Mucosa of descending colon (tissue), 3 donors: Measurements from ENCODE around the gene SGTA. TPM values are rescaled to one million over a fixed set of nuclear protein-coding genes. Genes with fewer than 3 reads are reported as not detected.

Experiments
- ATAC-seq: fragments of 200-7000 bp; cut with Tn5 transposase; one replicate; pipeline ENCODE4 v1.9.1; 2020; ENCODE audit warnings: mild to moderate bottlenecking, moderate library complexity
- DNase-seq, 3 donors: peaks; one replicate each; pipeline ENCODE4 v3.0.0-alpha.2; 2020
- H3K36me3 ChIP-seq: fragments of 200-600 bp; one replicate; pipeline ENCODE4 v1.8.0; 2021; ENCODE audit warnings: low read depth, mild to moderate bottlenecking
- H3K4me1 ChIP-seq: fragments of 200-600 bp; one replicate; pipeline ENCODE4 v1.8.0; 2021; ENCODE audit warnings: low read depth, mild to moderate bottlenecking
- H3K4me3 ChIP-seq: fragments of 200-600 bp; one replicate; pipeline ENCODE4 v1.8.0; 2021; ENCODE audit warnings: mild to moderate bottlenecking
- H3K9me3 ChIP-seq: fragments of 200-600 bp; one replicate; pipeline ENCODE4 v1.8.0; 2021; ENCODE audit warnings: mild to moderate bottlenecking
- intact Hi-C, 2 donors: fragments of 100-400 bp; cut with DNase I in 1 of 2; cut with micrococcal nuclease in 1 of 2; formaldehyde crosslinking; loops; one replicate each; pipeline versions ENCODE4 v1.11.0 to v1.11.1; 2022; cut with DNase I, micrococcal nuclease
- total RNA-seq, 3 donors: library from RNA; stranded (reverse); fragmentation: NEBNext Ultra II Directional in 2 of 3; extraction: Animal tissue kit (Norgen Biotek cat#: 25700) in 2 of 3; gene quantifications; one replicate each; pipeline versions ENCODE4 v1.2.1 to v1.2.4, GENCODE V29; 2021 to 2023
- TF ChIP-seq, protein P1 (sequence below): fragments of 200-600 bp; IDR thresholded peaks from one replicate; pipeline ENCODE4 v1.8.0; 2022; ENCODE audit warnings: antibody characterized with exemption, mild to moderate bottlenecking
- donor health status: DM: no; HTN: no; CAD: no; lungs with moderate emphysema.
- donor health status: DM: no; HTN: no; CAD: no.
- donor health status: DM: no; HTN: yes; CAD: no.

SGTA gene
- total RNA-seq, 3 donors from 2014 or later: 37.7 to 52.7 (median 48.9) TPM

DNA sequence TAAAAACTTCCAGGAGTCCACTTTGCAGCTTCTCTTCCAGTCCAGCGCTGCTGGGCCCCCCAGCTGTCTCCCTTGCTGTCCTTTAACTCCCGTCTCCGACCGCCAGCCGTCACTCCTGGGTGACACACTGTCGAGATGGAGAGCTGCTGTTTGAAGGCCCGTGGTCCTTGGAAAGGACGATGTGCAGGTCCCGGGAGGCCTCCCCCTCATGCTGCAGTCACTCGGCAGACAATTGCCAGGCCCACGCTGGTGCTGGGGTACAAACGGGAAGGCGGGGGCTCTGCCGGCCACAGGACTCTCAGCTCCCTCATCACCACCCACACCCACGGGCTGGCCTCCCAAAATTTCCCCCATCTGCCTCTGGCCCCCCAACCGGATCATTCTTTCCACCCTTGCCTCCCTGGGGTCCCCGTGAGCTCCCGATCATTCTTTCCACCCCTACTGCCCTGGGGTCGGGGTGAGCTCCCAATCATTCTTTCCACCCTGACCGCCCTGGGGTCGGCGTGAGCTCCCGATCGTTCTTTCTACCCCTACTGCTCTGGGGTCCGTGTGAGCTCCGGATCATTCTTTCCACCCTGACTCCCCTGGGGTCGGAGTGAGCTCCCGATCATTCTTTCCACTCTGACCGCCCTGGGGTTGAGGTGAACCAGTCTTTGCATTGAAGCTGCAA, 20.5 kb upstream of the SGTA start:
- H3K36me3 ChIP-seq: no peaks in the 10 kb centered on the region
- H3K4me3 ChIP-seq: no peak overlapping the region
- DNase-seq (no peak), ATAC-seq (no peak)
- TF ChIP-seq, protein P1, sequence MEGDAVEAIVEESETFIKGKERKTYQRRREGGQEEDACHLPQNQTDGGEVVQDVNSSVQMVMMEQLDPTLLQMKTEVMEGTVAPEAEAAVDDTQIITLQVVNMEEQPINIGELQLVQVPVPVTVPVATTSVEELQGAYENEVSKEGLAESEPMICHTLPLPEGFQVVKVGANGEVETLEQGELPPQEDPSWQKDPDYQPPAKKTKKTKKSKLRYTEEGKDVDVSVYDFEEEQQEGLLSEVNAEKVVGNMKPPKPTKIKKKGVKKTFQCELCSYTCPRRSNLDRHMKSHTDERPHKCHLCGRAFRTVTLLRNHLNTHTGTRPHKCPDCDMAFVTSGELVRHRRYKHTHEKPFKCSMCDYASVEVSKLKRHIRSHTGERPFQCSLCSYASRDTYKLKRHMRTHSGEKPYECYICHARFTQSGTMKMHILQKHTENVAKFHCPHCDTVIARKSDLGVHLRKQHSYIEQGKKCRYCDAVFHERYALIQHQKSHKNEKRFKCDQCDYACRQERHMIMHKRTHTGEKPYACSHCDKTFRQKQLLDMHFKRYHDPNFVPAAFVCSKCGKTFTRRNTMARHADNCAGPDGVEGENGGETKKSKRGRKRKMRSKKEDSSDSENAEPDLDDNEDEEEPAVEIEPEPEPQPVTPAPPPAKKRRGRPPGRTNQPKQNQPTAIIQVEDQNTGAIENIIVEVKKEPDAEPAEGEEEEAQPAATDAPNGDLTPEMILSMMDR: no peak
- intact Hi-C loops: no loop called here
- no peaks in the 10 kb centered on the region for H3K4me1 ChIP-seq
- no peaks in the 10 kb centered on the region for H3K9me3 ChIP-seq

DNA sequence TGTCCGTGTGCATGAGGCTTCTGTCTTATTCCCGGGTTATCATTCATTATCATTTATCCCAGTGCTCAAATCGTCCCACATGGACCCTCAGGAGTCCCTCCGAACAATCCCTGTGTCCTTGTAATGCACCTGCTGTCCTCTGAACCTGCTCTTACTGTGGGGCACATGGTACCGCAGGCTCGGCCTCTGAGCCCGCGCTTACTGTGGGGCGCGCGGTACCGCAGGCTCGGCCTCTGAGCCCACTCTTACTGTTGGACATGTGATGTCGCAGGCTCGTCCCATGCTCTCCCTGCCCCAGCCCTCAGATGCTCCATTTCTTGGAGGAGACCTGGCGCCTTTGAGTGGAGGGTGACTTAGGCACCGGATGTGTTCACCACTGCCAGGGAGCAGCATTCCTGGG, 19.8 kb upstream of the SGTA start:
- Histone ChIP-seq H3K4me1 (no peaks in the 10 kb centered on the region), H3K4me3 (no peak overlapping the region), H3K9me3 (no peaks in the 10 kb centered on the region), H3K36me3 (no peaks in the 10 kb centered on the region)
- DNase-seq (no peak), ATAC-seq (no peak)
- TF ChIP-seq, protein P1: no peak
- intact Hi-C loops: no loop called here

DNA sequence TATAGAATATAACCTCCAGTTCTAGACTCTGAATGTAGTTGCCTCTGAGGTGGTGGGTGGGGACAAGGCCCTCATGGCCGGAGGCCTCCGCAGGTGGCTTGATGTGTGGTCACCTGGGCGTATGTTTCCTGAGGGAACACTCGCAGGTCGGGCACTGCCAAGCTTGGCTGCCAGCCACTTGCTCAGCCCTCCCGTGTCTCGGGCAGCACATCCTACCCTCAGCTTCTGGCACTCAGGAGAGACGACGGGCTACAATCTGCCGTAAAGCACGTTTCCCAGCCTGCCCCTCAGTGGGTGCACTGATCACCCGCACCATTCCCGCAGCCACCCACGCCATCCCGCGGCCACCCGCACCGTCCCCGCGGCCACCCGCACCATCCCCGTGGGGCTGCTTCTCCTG, 17.4 kb upstream of the SGTA start:
- TF ChIP-seq, protein P1: no peak
- H3K9me3 ChIP-seq: no peaks in the 10 kb centered on the region
- H3K4me3 ChIP-seq: no peak overlapping the region
- no peak for ATAC-seq
- intact Hi-C loops: no loop called here
- H3K4me1 ChIP-seq: no peaks in the 10 kb centered on the region
- no peaks in the 10 kb centered on the region for H3K36me3 ChIP-seq
- no peak for DNase-seq

DNA sequence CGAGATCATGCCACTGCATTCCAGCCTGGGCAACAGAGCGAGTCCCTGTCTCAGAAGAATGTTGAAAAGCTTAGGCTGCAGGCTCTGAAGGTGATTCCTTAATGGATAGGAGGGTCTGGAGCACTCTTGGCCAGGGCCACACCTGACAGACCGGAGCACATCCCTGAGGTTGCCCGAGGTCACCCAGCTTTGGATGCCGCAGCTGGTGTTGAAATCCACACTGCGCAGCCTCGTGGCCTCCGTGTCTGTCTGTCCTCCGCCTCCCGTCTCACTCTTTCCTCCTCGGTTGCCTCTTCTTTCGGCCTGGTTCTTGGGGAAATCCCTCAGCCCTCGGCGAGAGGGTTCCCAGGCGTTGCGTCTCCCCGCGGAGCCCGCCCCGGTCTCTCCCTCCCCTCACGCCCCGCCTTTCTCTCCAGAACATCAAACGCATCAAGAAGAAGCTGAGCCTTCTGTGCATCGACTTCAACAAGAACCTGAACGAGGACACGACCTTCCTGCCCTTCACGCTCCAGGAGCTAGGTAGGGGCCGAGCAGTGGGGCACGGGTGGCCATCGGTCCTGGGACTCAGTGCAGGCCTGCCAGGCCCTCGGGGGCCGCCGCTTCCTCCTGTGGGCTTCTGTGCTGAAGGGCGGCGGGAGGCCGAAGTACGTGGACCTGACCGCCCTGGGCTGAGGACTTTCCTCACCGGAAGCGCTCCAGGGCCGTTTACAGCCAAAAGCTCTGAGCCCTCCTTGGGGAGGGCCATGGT, 16.4 kb upstream of the SGTA start:
- intact Hi-C loops: no loop called here
- ATAC-seq (no peak), DNase-seq (no peak)
- no peaks in the 10 kb centered on the region for H3K4me1 ChIP-seq
- H3K4me3 ChIP-seq: no peak overlapping the region
- H3K36me3 ChIP-seq: no peaks in the 10 kb centered on the region
- TF ChIP-seq, protein P1: no peak
- no peaks in the 10 kb centered on the region for H3K9me3 ChIP-seq

DNA sequence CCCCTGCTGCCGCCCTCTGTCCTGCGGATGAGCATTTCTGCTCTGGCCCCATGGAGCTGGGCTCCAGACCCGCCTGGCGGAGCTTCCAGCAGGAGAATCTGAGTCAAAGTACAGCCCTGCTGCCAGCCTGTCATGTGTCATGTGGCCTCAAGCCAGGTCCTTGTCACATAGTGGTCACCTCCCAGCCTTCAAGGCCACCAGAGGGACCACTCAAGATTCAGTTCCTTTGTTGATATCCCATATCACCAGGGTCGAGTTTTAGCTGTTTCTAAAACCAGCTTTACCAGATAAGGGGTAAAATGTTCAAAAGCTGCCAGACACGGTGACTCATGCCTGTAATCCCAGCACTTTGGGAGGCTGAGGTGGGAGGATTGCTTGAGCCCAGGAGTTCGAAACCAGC, 15.7 kb upstream of the SGTA start:
- intact Hi-C loops: no loop called here
- Histone ChIP-seq H3K4me3 (no peak overlapping the region), H3K9me3 (no peaks in the 10 kb centered on the region), H3K36me3 (no peaks in the 10 kb centered on the region), H3K4me1 (no peaks in the 10 kb centered on the region)
- ATAC-seq: no peak
- TF ChIP-seq, protein P1: no peak
- DNase-seq: no peak
